HG02798 (cell line): ENCODE data around the gene WDR54.
"Not testable (repeated sequence)": the region's sequence is repeated elsewhere in the genome, so short reads cannot be mapped to it uniquely, and the experiment has no call there.

Experiments
- ATAC-seq: cut with Tn5 transposase; IDR thresholded peaks from one replicate; pipeline ENCODE4 v1.9.1; 2021; ENCODE audit warnings: mild to moderate bottlenecking; ENCODE audit not compliant: unreplicated experiment, poor library complexity

WDR54 gene

GRCh38 chr2:74401891-74402290 lies 19.6 kb upstream of the WDR54 start:
- no peak for ATAC-seq

- ATAC-seq = peak; percentile 48
These were observed 15.5 kb upstream of the WDR54 start for GRCh38 chr2:74406035-74406434.

- ATAC-seq = no peak
These were observed 13.8 kb upstream of the WDR54 start for GRCh38 chr2:74407682-74408081.

- no peak for ATAC-seq
These were observed 8.4 kb upstream of the WDR54 start for GRCh38 chr2:74413001-74413698.

- ATAC-seq = no peak
These were observed 7.1 kb upstream of the WDR54 start for GRCh38 chr2:74414441-74414840.

GRCh38 chr2:74414881-74415761 lies 6.4 kb upstream of the WDR54 start:
- ATAC-seq = no peak

- ATAC-seq = no peak
These were observed 5.7 kb upstream of the WDR54 start for GRCh38 chr2:74415762-74416395.

GRCh38 chr2:74416778-74417177 lies 4.8 kb upstream of the WDR54 start:
- no peak for ATAC-seq

- ATAC-seq = no peak
These were observed 4.3 kb upstream of the WDR54 start for GRCh38 chr2:74417197-74417596.

DNA sequence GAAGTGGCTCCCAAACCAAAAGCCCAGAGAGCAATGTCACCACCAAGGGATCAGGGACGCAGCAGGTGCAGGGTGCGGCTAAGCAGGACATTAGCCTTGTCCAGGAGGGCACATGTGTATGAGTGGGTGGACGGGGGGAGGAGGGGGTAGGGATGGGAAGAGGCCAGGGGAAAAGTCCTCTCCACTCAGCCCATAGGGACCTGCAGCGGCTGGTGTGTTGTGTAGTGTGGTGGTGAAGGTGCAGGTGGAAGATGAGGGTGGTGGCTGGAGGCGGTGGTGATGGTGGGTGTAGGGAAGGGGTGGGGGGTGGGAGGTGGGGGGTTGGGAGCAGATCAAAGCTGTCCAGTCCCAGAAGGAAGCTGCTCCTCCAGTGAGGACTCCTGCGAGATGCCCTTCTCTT lies 3.8 kb upstream of the WDR54 start:
- ATAC-seq = no peak

- no peak for ATAC-seq
These were observed 3.2 kb upstream of the WDR54 start for GRCh38 chr2:74418312-74418711.

DNA sequence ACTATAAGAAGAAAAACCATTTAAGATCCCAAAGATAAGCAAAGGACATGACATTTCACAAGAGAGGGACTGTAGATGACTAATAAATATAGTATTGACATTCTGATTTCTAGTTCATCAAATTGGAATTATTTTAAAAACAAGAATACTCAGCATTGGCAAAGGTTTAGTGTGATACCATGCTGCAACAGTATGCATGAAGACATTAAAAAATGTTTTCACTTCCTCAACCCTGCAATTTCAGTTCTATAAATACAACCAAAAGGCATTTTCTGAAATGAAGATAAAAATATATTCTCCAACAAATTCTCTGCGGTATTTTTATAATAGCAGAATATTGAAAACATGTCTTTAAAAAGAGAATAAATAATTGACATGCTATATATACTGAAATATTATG lies 2.2 kb upstream of the WDR54 start:
- no peak for ATAC-seq

- ATAC-seq = no peak
These were observed 1.5 kb upstream of the WDR54 start for GRCh38 chr2:74420006-74420405.

- not testable (repeated sequence) for ATAC-seq
These were observed 957 bp upstream of the WDR54 start for GRCh38 chr2:74420443-74421103.

DNA sequence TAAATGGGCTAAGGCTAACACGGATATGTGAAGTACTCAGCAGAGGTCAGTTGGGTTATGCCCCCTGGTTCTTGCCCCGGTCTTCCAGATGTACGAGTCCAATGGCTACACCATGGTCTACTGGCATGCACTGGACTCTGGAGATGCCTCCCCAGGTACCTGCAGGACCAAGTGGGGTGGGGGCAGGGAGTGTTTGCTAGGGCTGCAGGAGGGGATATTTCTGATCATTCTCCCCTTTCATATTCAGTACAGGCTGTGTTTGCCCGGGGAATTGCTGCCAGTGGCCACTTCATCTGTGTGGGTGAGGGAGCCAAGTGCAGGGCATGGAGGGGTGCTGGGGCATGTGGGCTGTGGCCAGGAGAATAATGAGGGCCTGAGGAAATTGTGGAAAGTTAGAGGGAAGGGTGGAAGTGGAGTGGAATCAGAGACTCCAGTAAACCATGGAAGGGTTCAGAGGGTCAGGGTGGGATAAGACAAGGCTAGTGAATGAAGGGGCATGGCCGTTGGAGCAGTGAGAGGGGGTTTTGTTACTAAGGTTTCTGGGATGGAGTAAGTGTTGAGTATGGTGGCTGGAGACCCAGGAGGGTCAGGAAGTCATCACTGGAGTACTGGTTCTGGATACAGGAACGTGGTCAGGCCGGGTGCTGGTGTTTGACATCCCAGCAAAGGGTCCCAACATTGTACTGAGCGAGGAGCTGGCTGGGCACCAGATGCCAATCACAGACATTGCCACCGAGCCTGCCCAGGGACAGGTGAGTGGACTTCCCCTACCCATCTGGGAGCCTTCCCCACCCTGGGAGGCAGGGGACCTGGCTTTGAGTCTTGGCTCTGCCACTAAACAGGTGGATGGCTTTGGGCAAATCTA lies 1.9 kb downstream of the WDR54 start:
- ATAC-seq = no peak

DNA sequence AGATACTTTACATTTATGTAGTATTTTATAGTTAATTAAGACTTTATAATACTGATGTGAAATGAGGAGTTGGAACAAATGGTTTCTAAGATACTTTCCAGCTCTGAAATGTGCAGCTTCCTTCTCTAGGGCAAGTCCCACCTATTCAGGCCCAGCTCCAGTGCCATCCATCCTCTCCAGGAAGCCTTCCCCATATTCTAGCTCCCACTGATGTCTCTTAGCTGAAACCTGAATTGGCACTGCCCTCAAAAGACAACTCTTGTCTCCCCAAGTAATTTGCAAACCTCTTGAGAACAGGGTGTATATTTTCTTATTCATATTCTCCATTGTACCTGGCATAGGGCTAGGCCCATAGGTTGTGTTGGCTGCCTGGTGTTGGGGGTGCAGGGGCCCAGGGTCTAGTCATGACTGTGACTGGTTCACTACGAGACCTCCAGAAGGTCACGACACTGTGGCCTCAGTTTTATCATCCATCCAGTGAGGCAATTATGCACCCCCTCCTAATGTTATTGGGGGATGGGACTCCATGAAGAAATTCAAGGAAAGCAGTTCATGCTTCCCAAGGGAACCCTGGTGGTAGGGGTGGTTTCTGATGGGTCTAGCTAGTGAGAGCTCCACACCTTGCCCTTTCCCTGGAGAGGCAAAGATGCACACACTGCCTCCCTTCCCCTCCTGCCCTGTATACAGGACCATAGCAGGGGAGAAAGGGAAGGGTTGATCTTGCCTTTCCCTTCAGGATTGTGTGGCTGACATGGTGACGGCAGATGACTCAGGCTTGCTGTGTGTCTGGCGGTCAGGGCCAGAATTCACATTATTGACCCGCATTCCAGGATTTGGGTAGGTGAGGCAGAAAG lies 2.8 kb downstream of the WDR54 start:
- no peak for ATAC-seq

- no peak for ATAC-seq
These were observed 3.5 kb downstream of the WDR54 start for GRCh38 chr2:74424995-74425406.

DNA sequence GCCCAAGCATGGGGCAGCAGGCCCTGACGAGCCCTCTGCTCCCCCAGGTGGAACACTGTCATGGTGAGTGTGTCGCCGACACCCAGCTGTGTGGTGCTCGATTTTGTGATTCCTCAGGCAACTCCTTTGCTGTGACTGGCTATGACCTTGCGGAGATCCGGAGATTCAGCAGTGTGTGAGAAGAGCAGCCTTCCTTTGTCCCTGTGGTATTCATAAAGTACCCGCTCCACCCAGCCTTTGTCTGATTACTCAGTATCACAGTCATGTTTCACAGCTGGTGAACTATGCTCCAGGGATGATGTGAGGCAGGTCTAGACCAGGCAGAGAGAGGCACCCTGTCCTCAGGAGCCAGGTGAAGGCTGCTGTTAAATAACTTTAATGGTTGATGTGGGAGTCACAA lies 4.0 kb downstream of the WDR54 start:
- no peak for ATAC-seq

- ATAC-seq = no peak
These were observed 4.7 kb downstream of the WDR54 start for GRCh38 chr2:74426181-74426758.
